KMS-11 (cell line): ENCODE data around the gene FAM168A.
"Not testable (repeated sequence)": the region's sequence is repeated elsewhere in the genome, so short reads cannot be mapped to it uniquely, and the experiment has no call there.

Experiments
- H2AFZ ChIP-seq: fragments of 200-600 bp; sonication (generic); 2 replicates; pipeline ENCODE4 v1.6.1; 2016; ENCODE audit warnings: antibody characterized with exemption, mixed run types, low read depth
- H3K27ac ChIP-seq: fragments of 200-600 bp; sonication (generic); 2 replicates; pipeline ENCODE4 v1.6.1; 2016; ENCODE audit warnings: mild to moderate bottlenecking, mixed run types
- H3K27me3 ChIP-seq: fragments of 200-600 bp; sonication (generic); 2 replicates; pipeline ENCODE4 v1.6.1; 2017; ENCODE audit warnings: mild to moderate bottlenecking, low read depth, mixed run types, moderate library complexity; ENCODE audit not compliant: insufficient read depth
- H3K36me3 ChIP-seq: fragments of 200-600 bp; sonication (generic); 2 replicates; pipeline ENCODE4 v1.6.1; 2017; ENCODE audit warnings: mild to moderate bottlenecking, mixed run types; ENCODE audit not compliant: insufficient read depth
- H3K4me1 ChIP-seq: fragments of 200-600 bp; sonication (generic); 2 replicates; pipeline ENCODE4 v1.6.1; 2016; ENCODE audit warnings: mild to moderate bottlenecking, low read depth, mixed run types; ENCODE audit not compliant: poor library complexity, severe bottlenecking
- H3K4me2 ChIP-seq: fragments of 200-600 bp; sonication (generic); 2 replicates; pipeline ENCODE4 v1.7.0; 2016; ENCODE audit warnings: mild to moderate bottlenecking, mixed run types
- H3K4me3 ChIP-seq: fragments of 200-600 bp; sonication (generic); IDR thresholded peaks from 2 replicates; pipeline ENCODE4 v1.6.1; 2017; ENCODE audit warnings: low read depth, low read length, mixed read lengths; ENCODE audit not compliant: insufficient read depth
- H3K79me2 ChIP-seq: fragments of 200-600 bp; sonication (generic); 2 replicates; pipeline ENCODE4 v1.6.1; 2016; ENCODE audit warnings: low read depth, mixed run types; ENCODE audit not compliant: insufficient read depth
- H3K9ac ChIP-seq: fragments of 200-600 bp; sonication (generic); 2 replicates; pipeline ENCODE4 v1.6.1; 2016; ENCODE audit warnings: mild to moderate bottlenecking, mixed run types
- H4K20me1 ChIP-seq: fragments of 200-600 bp; sonication (generic); 2 replicates; pipeline ENCODE4 v1.6.1; 2016; ENCODE audit warnings: mild to moderate bottlenecking, mixed run types; ENCODE audit not compliant: insufficient read depth
- TF ChIP-seq, protein P1 (sequence below): fragments of 200-600 bp; sonication (generic); conservative IDR thresholded peaks from 2 replicates; pipeline ENCODE4 v1.6.1; 2017; ENCODE audit warnings: low read depth, mild to moderate bottlenecking, antibody characterized with exemption, low read length, moderate library complexity, mixed read lengths

Gene FAM168A

DNA sequence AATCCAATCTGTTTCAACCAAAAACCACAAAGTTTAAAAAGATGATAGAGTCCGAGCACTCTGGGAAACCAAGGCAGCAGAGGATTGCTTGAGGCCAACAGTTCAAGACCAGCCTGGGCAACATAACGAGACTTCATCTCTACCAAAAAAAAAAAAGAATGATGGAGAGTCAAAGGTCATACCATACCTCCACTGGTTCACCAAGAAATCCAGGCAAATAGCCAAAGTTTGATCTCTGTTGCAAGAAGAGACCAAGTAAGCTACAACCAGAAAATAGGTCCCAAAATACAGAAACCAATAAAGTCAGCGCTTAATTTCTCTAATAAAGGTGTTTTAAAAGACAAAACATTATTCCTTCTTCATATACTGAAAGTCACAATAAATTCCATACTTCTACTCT lies 13.1 kb downstream of the FAM168A start:
- Histone ChIP-seq H3K79me2 (no peaks in the 10 kb centered on the region; the same call in 1 of the 2 replicates), H2AFZ (no peak overlapping the region), H3K27ac (no peak overlapping the region), H3K4me1 (no peaks in the 10 kb centered on the region), H4K20me1 (no peaks in the 10 kb centered on the region), H3K4me2 (no peak overlapping the region), H3K9ac (no peak overlapping the region), H3K27me3 (no peaks in the 10 kb centered on the region), H3K36me3 (no peaks in the 10 kb centered on the region), H3K4me3 (no peak overlapping the region)
- TF ChIP-seq, protein P1, sequence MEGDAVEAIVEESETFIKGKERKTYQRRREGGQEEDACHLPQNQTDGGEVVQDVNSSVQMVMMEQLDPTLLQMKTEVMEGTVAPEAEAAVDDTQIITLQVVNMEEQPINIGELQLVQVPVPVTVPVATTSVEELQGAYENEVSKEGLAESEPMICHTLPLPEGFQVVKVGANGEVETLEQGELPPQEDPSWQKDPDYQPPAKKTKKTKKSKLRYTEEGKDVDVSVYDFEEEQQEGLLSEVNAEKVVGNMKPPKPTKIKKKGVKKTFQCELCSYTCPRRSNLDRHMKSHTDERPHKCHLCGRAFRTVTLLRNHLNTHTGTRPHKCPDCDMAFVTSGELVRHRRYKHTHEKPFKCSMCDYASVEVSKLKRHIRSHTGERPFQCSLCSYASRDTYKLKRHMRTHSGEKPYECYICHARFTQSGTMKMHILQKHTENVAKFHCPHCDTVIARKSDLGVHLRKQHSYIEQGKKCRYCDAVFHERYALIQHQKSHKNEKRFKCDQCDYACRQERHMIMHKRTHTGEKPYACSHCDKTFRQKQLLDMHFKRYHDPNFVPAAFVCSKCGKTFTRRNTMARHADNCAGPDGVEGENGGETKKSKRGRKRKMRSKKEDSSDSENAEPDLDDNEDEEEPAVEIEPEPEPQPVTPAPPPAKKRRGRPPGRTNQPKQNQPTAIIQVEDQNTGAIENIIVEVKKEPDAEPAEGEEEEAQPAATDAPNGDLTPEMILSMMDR, result no peak

GRCh38 chr11:73582653-73583052 lies 15.3 kb downstream of the FAM168A start:
- Histone ChIP-seq H3K27me3 (no peaks in the 10 kb centered on the region), H3K27ac (no peak overlapping the region), H3K4me1 (no peaks in the 10 kb centered on the region), H3K4me2 (no peak overlapping the region), H3K4me3 (no peak overlapping the region), H2AFZ (no peak overlapping the region), H3K36me3 (no peaks in the 10 kb centered on the region), H3K79me2 (no peaks in the 10 kb centered on the region), H4K20me1 (no peaks in the 10 kb centered on the region), H3K9ac (no peak overlapping the region)
- TF ChIP-seq, protein P1, result no peak

DNA sequence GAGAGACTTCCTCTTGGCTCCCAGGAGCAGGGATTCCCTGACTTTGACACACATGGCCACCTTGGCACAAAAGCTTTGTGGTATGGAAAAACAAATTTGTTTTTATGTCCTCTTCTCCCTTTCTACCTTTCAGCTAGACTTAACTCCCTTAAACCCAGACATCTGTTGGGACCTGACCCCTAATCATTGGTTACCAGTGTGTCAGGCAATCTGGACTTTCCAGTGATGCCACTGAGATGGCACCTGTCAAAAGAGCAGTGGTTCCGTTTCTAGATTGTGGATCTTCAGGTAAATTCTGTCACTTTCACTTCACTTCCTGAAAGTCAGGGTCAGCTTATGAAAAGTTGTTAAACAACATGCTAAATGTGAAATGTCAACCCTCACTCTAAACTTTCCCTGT lies 17.2 kb downstream of the FAM168A start:
- not testable (repeated sequence) for H3K79me2 ChIP-seq, H3K9ac ChIP-seq, H3K4me2 ChIP-seq, H3K4me1 ChIP-seq, H3K4me3 ChIP-seq, H4K20me1 ChIP-seq, H3K27me3 ChIP-seq, H2AFZ ChIP-seq, H3K27ac ChIP-seq, H3K36me3 ChIP-seq

GRCh38 chr11:73579641-73580434 lies 18.1 kb downstream of the FAM168A start:
- Histone ChIP-seq H3K4me3 (no peak overlapping the region), H3K4me2 (no peak overlapping the region), H3K27ac (no peak overlapping the region), H3K36me3 (no peaks in the 10 kb centered on the region), H4K20me1 (no peaks in the 10 kb centered on the region), H3K4me1 (no peaks in the 10 kb centered on the region), H3K9ac (no peak overlapping the region), H3K79me2 (no peaks in the 10 kb centered on the region), H3K27me3 (no peaks in the 10 kb centered on the region), H2AFZ (no peak overlapping the region)
- TF ChIP-seq, protein P1, result no peak

DNA sequence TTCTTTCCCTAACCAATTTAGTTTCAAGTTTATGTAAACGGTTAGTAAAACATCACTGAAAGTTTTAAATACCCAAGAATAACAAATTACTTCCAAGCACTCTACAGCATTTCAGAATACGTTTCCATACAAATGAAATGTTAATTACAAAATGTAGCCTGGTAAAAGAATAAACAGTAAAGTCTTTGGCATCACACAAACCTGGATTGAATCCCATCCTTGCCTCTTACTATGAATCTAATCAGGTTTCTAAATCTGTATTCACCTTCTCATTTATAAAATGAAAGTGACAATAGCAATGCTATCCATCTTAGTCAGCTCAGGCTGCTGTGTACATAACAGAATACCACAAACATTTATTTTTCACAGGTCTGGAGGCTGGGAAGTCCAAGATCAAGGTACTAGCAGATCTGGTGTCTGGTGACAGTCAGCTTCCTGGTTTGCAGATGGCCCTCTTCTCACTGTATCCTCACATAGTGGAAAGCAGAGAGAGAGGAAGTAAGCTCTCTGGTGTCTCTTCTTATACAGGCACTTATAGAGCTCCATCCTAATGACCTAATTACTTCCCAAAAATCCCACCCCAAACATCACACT lies 19.2 kb downstream of the FAM168A start:
- Histone ChIP-seq H2AFZ (no peak overlapping the region), H3K36me3 (no peaks in the 10 kb centered on the region), H3K27ac (no peak overlapping the region), H3K4me1 (no peaks in the 10 kb centered on the region), H4K20me1 (no peaks in the 10 kb centered on the region), H3K4me2 (no peak overlapping the region), H3K4me3 (no peak overlapping the region), H3K79me2 (no peaks in the 10 kb centered on the region), H3K9ac (no peak overlapping the region), H3K27me3 (no peaks in the 10 kb centered on the region)
- TF ChIP-seq, protein P1, result no peak
